IPS DF 6.9 (cell line): ENCODE results near the gene FAH.

Experiments
- DNase-seq: peaks from one replicate; pipeline ENCODE4 v3.0.0-alpha.2; 2013; ENCODE audit warnings: low read depth, low spot score
- H3K27ac ChIP-seq: one replicate; pipeline ENCODE4 v1.5.1; 2013; ENCODE audit warnings: low read length, control low read depth
- H3K27me3 ChIP-seq: 2 replicates; pipeline ENCODE4 v1.6.1; 2013; ENCODE audit warnings: mild to moderate bottlenecking, low read length; ENCODE audit not compliant: control insufficient read depth, insufficient read depth
- H3K36me3 ChIP-seq: 2 replicates; pipeline ENCODE4 v1.6.1; 2013; ENCODE audit warnings: low read length; ENCODE audit not compliant: control insufficient read depth, insufficient read depth
- H3K4me1 ChIP-seq: 2 replicates; pipeline ENCODE4 v1.6.1; 2013; ENCODE audit warnings: low read length; ENCODE audit not compliant: control insufficient read depth, insufficient read depth
- H3K4me3 ChIP-seq: 2 replicates; pipeline ENCODE4 v1.5.1; 2013; ENCODE audit warnings: mild to moderate bottlenecking, low read length
- H3K9me3 ChIP-seq: 2 replicates; pipeline ENCODE4 v1.6.1; 2013; ENCODE audit warnings: low read length, inconsistent platforms; ENCODE audit not compliant: control insufficient read depth, insufficient read depth
- WGBS: extraction: QIAGEN DNeasy Blood & Tissue Kit; methylation state at CpG from one replicate; pipeline ENCODE4 v1.1.7; 2013; ENCODE audit warnings: mixed read lengths, missing lambda C conversion rate; ENCODE audit not compliant: insufficient read length, insufficient coverage; 5-methylcytosine and 5-hydroxymethylcytosine counted together

Gene FAH

DNA sequence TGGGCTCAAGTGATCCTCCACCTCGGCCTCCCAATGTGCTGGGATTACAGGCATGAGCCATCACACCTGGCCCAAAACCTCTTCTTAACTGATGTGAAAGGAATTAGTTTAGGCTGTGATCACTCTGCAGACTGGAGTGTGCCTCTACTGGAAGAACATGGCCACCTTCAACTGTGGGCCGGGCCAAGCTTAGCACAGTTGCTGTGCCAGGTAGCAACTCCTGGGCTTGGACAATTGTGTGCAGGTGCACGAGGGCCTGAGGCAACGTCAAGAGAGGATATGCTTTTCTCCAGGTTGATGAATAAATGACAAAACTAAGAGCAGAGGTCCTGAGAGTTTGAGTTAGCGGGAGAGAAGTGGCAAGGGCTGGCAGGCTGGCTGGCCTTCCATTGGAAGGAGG, 6.5 kb downstream of the FAH start:
- H3K4me1 ChIP-seq, result no peaks in the 10 kb centered on the region
- no CpG with 5 or more reads among the region's 5 CpGs for WGBS
- no peak overlapping the region for H3K4me3 ChIP-seq
- H3K36me3 ChIP-seq, result peaks cover 5% of the 10 kb centered on the region; the same call in 1 of the 2 replicates
- no peak for DNase-seq
- no peaks in the 10 kb centered on the region for H3K9me3 ChIP-seq
- H3K27ac ChIP-seq, result no peak overlapping the region
- no peaks in the 10 kb centered on the region for H3K27me3 ChIP-seq

DNA sequence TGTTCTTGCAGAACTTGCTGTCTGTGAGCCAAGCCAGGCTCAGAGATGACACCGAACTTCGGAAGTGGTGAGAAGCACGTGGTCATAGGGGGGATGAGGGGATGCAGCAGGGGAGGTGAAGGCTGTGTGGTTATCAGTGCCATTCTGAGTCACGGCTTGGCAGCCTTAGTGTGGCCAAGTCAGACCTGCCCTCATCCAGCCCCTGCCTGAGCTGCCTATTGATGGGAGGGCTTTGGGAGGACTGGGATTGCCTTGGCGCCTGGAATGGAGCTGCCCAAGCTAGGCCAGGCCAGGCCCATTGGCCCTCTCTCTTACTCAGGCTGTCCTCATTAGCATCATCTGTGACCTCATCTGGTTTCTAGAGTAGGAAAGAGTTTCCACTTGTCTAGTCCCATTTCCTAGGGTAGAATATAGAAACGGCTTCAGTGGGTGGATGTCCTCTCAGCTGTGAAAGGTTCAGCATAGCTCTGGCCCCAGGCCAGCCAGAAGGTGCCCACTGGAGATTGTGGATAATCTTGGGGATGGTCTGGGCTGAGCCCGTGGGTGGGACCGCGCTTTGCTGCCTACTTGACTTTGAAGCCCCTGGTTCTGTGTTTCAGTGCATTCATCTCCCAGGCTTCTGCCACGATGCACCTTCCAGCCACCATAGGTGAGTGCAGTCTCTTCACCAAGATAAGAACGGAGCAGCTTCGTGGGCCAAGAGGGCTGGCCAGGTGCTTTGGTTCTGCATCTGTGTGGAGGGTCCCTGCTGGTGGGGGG, 7.2 kb downstream of the FAH start:
- Histone ChIP-seq H3K36me3 (peaks cover 5% of the 10 kb centered on the region; the same call in 1 of the 2 replicates), H3K9me3 (no peaks in the 10 kb centered on the region), H3K4me3 (no peak overlapping the region), H3K4me1 (no peaks in the 10 kb centered on the region), H3K27me3 (no peaks in the 10 kb centered on the region), H3K27ac (no peak overlapping the region)
- DNase-seq, result no peak
- no CpG with 5 or more reads among the region's 12 CpGs for WGBS

DNA sequence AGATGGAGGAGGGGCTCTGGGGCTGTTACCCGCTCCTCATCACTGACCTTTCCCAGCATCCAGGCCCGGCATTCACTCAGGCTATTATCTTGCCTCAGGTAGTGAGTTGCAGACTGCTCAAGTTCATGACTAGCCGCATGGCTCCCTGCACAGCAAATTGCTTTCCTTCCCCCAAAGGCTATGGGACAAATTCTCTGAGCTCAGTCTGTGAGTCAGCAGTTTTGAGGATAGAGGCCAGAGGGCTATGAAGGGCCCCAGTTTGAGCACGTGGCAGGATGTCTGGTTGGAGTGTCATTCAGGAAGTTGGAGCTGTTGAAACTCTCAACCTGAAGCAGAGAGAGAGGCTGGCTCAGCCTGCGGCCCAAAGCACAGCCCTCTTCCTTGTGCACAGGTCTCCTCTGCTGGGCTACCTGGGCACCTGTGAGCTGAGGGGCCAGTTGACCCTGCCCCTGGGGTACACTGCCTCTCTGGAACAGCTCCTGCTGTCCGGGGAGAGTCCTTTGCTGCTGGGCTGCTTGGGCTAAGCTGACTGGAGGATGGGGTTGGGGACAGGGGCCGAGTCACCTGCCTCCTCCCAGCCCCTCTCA, 7.9 kb downstream of the FAH start:
- Histone ChIP-seq H3K9me3 (no peaks in the 10 kb centered on the region), H3K36me3 (peaks cover 5% of the 10 kb centered on the region; the same call in 1 of the 2 replicates), H3K4me3 (no peak overlapping the region), H3K27me3 (no peaks in the 10 kb centered on the region), H3K27ac (no peak overlapping the region), H3K4me1 (no peaks in the 10 kb centered on the region)
- no peak for DNase-seq
- no CpG with 5 or more reads among the region's 7 CpGs for WGBS

DNA sequence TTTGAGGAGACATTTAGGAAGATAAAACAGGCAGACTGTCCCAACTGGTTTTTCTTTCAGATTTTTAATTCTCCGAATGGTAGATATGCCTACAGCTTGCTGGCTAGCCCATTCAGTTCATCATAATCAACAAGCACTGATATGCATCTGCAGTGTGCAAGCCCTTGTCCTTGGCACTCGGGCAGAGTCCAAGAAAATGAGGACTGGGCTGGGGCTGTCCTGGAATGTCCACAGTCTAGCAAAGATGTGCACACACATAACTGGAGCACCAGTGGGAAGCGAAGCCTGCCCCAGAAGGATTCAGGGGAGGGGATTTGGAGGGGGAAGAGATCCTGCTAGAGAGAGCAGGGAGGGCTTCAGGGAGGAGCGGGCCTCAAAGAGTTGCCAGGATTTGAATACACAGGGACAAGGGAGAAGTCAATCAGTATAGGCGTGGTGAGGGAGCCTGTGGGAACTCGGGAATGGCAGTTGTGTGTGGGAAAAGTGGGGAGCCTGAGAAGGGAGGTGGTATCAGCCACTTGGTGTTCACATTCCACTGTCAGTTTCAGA, 8.7 kb downstream of the FAH start:
- H3K27ac ChIP-seq, result no peak overlapping the region
- no peaks in the 10 kb centered on the region for H3K4me1 ChIP-seq
- H3K4me3 ChIP-seq, result no peak overlapping the region
- WGBS, result no CpG with 5 or more reads among the region's 6 CpGs
- no peaks in the 10 kb centered on the region for H3K9me3 ChIP-seq
- no peak for DNase-seq
- H3K27me3 ChIP-seq, result no peaks in the 10 kb centered on the region
- peaks cover 5% of the 10 kb centered on the region; the same call in 1 of the 2 replicates for H3K36me3 ChIP-seq

DNA sequence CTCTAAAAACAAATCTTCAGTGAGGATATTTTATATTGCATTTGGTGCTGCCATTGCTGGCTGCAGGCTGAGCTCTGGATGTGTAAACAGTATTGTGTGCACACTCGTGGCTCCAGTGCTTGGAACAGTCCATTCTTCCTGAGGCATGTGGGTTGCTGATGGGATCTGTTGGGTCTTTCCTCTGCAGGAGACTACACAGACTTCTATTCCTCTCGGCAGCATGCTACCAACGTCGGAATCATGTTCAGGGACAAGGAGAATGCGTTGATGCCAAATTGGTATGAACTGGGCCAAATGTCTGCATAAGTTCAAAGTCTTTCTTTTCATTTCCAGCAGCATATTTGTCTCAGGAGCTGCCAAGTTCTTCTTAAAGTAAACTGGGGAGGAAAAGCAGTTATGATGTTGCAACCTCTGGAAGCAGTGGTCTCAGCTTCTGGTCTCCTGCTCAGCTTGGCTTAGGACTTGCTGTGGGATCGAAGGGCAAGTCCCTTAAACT, 9.3 kb downstream of the FAH start:
- WGBS, result no CpG with 5 or more reads among the region's 6 CpGs

DNA sequence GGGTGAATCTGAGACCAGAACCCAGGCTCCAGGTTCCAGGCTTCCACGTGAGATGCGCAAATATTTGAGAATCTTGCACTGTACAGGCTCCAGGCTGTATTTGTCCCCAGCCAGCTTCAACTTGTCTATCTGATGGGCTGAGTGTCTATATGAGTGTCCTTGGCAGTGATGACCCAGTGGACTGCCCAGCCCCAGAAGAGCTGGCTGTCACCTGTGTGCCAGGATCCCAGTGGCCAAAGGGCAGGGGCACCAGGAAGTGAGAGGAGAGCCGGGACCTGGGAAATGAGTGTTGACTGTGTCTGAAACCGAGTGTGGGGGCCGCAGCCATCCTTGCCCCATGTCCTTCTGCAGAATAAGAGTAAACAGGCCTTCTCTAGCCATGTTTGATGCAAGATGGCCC, 10.4 kb downstream of the FAH start:
- Histone ChIP-seq H3K36me3 (peaks cover 5% of the 10 kb centered on the region; the same call in 1 of the 2 replicates), H3K9me3 (no peaks in the 10 kb centered on the region)
- no CpG with 5 or more reads among the region's 5 CpGs for WGBS

More for the DNA sequence above, 9.3 kb downstream of the FAH start:
- H3K27me3 ChIP-seq, result no peaks in the 10 kb centered on the region
- H3K4me1 ChIP-seq, result no peaks in the 10 kb centered on the region
- no peak overlapping the region for H3K27ac ChIP-seq
- no peak overlapping the region for H3K4me3 ChIP-seq
- no peak for DNase-seq
- peaks cover 5% of the 10 kb centered on the region; the same call in 1 of the 2 replicates for H3K36me3 ChIP-seq
- no peaks in the 10 kb centered on the region for H3K9me3 ChIP-seq

DNA sequence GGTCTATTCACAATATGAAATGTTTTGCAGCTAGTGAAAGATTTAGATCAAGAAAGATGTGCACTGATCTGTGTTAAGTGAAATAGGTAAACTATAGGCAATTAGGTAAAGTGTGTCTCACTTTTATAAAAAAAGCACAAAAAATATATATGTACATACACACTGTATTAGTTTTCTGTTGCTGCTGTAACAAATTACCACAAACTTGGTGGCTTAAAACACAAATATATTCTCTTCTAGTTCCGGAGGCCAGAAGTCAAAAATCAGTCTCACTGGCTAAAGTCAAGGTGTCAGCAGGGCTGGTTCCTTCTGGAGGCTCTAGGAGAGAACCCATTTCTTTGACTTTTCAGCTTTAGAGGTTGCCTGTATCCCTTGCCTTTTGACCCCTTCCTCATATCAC, 11.1 kb downstream of the FAH start:
- WGBS, result no CpG with 5 or more reads among the region's 1 CpG
- DNase-seq, result no peak

More for the DNA sequence above, 10.4 kb downstream of the FAH start:
- Histone ChIP-seq H3K4me1 (no peaks in the 10 kb centered on the region), H3K27ac (no peak overlapping the region), H3K27me3 (no peaks in the 10 kb centered on the region), H3K4me3 (no peak overlapping the region)
- no peak for DNase-seq

DNA sequence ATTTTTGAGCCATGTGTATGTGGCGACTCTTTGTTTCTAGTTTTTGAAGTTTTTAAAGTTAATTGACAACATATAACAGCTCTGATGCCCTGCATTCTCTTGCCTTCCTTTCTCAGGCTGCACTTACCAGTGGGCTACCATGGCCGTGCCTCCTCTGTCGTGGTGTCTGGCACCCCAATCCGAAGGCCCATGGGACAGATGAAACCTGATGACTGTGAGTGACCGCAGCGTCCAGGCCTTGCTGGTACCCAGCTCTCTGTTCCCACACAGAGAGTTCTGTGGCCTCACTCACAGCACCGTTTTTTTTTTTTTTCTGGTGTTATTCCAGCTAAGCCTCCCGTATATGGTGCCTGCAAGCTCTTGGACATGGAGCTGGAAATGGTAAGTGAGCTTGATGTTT, 15.1 kb downstream of the FAH start:
- no CpG with 5 or more reads among the region's 8 CpGs for WGBS

More for the DNA sequence above, 11.1 kb downstream of the FAH start:
- no peaks in the 10 kb centered on the region for H3K27me3 ChIP-seq
- no peaks in the 10 kb centered on the region for H3K4me1 ChIP-seq
- H3K27ac ChIP-seq, result no peak overlapping the region
- H3K9me3 ChIP-seq, result no peaks in the 10 kb centered on the region
- peaks cover 5% of the 10 kb centered on the region; the same call in 1 of the 2 replicates for H3K36me3 ChIP-seq
- no peak overlapping the region for H3K4me3 ChIP-seq

DNA sequence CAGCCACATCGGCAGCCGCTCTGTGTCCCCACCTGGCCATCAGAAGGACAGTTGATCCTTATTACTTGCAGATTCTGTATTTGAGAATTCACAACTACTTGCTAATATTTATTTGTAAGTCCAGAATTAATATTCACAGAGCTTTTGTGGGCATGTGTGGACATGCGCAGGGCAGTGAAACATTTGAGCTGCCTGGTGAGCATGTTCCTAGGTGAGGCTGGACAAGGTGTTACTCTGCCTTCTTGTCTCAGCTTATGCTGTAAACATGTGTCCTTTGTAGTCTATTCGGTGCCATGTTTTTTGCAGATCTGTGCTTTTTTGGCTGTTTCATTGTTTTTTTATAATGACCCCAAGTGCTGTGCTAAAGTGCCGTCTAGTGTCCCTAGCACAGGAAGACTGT, 15.6 kb downstream of the FAH start:
- no peak for DNase-seq
- H3K27me3 ChIP-seq, result no peaks in the 10 kb centered on the region
- WGBS, result no CpG with 5 or more reads among the region's 5 CpGs
- H3K4me1 ChIP-seq, result no peaks in the 10 kb centered on the region
- H3K4me3 ChIP-seq, result no peak overlapping the region
- no peaks in the 10 kb centered on the region for H3K9me3 ChIP-seq
- H3K36me3 ChIP-seq, result no peaks in the 10 kb centered on the region
- no peak overlapping the region for H3K27ac ChIP-seq

More for the DNA sequence above, 15.1 kb downstream of the FAH start:
- Histone ChIP-seq H3K4me1 (no peaks in the 10 kb centered on the region), H3K36me3 (0 out of 2 replicates have a peak, but pooled peaks cover 2% of the 10 kb centered on the region), H3K4me3 (no peak overlapping the region), H3K27me3 (no peaks in the 10 kb centered on the region), H3K9me3 (no peaks in the 10 kb centered on the region), H3K27ac (no peak overlapping the region)
- DNase-seq, result no peak

DNA sequence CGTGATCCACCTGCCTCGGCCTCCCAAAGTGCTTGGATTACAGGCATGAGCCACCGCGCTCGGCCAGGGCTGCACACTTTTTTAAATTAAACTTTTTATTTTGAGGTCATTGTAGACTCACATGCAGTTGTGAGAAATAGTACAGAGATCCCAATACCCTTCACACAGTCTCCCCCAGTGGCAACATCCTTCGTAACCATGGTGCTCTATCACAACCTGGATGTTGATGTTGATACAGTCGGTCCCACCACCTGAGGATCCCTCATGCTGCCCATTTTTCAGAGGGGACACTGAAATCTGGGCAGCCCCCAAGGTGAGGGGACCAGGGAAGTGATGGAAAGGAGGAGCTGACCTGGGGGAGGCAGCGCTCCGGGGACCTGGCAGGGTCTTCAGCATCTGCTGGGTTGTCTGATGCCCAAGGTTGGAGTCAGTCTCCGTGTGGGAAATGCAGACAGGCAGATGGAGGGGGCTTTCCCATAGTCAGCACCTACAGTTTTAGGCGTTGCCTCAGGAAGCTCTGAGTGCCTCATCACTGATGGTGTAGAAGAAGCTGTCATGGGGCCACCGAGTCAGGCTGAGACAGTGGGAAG, 17.1 kb downstream of the FAH start:
- no peak overlapping the region for H3K27ac ChIP-seq
- no peak for DNase-seq
- H3K4me3 ChIP-seq, result no peak overlapping the region
- H3K27me3 ChIP-seq, result no peaks in the 10 kb centered on the region
- no peaks in the 10 kb centered on the region for H3K36me3 ChIP-seq
- WGBS, result no CpG with 5 or more reads among the region's 12 CpGs
- H3K9me3 ChIP-seq, result no peaks in the 10 kb centered on the region
- no peaks in the 10 kb centered on the region for H3K4me1 ChIP-seq
